Fibroblast of villous mesenchyme (primary cell): ENCODE measurements around the gene RHBDD3. TPM values are rescaled to one million over a fixed set of nuclear protein-coding genes. Genes with fewer than 3 reads are reported as not detected.

Experiments
- DNase-seq: peaks from one replicate; pipeline ENCODE4 v3.0.0-alpha.2; 2010; ENCODE audit warnings: low read depth
- H3K4me3 ChIP-seq: 2 replicates; pipeline ENCODE4 v1.5.1; 2011; ENCODE audit warnings: low read depth, mild to moderate bottlenecking, low read length
- total RNA-seq: library from RNA; depleted of rRNA; stranded (reverse); fragments of >200 nt; gene quantifications from 2 replicates; pipeline ENCODE4 v1.2.3, GENCODE V29; 2012
- TF ChIP-seq, protein P1 (sequence below): IDR thresholded peaks from 2 replicates; pipeline ENCODE4 v1.5.1; 2012; ENCODE audit warnings: low read depth, mild to moderate bottlenecking, low read length; ENCODE audit not compliant: insufficient read depth

RHBDD3 gene
- total RNA-seq, 1 donor: 22.9 TPM

DNA sequence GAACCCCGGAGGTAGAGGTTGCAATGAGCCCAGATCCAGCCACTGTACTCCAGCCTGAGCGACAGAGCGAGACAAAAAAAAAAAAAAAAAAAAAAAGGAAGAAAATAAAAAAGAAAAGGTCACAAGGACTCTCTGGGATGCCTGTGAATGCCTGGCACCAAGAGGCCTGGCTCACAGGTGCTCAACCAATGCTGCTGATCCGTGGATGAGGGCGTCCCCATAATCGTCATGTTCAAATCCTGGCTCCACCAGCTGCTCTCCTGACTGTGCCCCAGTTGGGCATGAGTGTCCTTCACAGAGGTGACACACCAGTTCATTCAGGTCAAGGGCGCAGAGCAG lies 38.0 kb upstream of the RHBDD3 start:
- no peak for DNase-seq
- TF ChIP-seq, protein P1, sequence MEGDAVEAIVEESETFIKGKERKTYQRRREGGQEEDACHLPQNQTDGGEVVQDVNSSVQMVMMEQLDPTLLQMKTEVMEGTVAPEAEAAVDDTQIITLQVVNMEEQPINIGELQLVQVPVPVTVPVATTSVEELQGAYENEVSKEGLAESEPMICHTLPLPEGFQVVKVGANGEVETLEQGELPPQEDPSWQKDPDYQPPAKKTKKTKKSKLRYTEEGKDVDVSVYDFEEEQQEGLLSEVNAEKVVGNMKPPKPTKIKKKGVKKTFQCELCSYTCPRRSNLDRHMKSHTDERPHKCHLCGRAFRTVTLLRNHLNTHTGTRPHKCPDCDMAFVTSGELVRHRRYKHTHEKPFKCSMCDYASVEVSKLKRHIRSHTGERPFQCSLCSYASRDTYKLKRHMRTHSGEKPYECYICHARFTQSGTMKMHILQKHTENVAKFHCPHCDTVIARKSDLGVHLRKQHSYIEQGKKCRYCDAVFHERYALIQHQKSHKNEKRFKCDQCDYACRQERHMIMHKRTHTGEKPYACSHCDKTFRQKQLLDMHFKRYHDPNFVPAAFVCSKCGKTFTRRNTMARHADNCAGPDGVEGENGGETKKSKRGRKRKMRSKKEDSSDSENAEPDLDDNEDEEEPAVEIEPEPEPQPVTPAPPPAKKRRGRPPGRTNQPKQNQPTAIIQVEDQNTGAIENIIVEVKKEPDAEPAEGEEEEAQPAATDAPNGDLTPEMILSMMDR: no peak
- H3K4me3 ChIP-seq: peak overlapping the region; percentile 81

DNA sequence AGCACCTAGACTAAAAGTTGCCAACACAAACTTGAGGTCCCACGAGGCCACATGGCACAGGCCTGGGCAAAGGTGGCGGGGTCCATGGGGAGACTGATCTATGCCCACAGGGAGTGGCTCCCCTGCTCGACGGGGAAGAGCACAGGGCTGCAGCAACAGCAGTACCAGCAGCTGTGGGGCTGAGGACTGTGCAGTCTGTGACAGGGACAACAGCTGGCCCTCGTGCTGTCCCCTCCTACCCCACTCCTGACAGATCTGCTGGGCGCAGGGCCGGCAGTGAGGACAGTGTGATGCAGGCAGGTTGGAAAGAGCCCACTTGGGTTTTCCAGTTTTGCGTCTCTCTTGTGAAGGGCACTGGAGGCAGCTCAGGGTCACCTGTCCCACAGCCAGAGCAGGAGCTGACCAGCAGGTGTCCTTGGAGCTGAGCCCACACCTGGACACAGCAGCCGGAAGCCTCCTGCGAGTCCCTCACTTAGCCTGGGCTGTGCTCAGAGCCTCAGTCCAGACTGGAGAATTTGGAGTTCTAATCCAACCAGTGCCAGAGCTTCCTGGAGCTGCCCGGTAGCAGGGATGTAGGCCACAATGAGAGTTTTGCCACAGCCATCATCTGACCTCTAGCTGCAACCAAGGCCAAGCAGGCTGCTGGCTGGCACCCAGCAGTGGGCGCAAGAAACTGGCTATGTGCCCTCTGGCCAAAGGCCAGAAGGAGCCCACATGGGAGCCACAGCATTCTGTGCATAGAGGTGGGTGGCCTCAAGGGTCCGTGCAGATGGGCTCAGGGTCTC lies 35.1 kb upstream of the RHBDD3 start:
- no peak for DNase-seq
- H3K4me3 ChIP-seq: no peak overlapping the region
- TF ChIP-seq, protein P1: no peak

DNA sequence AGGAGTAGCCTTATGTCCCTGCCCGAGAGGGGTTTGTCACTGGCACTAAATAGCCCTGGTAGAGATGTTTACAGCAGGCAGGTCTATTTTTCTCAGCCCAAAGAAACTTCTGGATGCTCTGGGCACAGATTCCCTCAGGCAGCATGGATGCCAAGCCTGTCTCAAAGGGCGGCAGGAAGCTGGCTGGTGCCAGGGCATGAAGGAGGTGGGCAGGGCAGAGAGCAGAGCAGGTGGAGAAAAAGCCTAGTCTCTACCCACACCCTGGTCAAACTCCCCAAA lies 34.6 kb upstream of the RHBDD3 start:
- no peak for DNase-seq
- no peak overlapping the region for H3K4me3 ChIP-seq
- TF ChIP-seq, protein P1: no peak

DNA sequence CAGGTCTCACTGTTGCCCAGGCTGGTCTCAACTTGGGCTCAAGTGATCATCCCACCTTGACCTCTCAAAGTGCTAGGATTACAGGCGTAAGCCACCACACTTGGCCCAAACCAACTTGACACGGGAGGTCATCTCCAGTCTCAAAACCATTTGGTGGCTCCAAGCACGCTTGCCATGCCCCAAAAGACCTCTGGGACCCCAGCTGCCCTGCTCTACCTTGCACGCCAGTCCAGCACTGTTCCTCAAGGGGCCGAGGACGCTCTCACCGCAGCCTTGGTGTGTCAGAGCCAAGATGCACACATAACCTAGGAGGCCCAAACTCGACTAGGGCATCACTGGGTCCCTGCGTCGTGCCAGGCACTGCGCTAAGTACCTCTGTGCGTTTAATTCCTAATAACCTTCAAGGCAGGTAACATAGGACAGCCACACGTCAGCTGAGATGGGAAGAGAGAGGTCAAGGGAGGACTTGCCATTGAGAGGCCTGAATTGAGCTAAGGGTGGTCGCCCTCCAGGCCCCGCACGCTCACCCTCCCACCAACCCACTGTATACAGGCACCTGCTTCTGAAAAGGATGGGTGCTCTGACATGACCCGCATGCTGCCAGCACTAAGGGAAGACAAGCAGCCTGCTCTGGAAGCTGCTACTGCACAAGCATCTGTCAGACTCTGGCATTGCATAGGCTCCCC lies 34.1 kb upstream of the RHBDD3 start:
- TF ChIP-seq, protein P1: no peak
- no peak for DNase-seq
- H3K4me3 ChIP-seq: no peak overlapping the region

DNA sequence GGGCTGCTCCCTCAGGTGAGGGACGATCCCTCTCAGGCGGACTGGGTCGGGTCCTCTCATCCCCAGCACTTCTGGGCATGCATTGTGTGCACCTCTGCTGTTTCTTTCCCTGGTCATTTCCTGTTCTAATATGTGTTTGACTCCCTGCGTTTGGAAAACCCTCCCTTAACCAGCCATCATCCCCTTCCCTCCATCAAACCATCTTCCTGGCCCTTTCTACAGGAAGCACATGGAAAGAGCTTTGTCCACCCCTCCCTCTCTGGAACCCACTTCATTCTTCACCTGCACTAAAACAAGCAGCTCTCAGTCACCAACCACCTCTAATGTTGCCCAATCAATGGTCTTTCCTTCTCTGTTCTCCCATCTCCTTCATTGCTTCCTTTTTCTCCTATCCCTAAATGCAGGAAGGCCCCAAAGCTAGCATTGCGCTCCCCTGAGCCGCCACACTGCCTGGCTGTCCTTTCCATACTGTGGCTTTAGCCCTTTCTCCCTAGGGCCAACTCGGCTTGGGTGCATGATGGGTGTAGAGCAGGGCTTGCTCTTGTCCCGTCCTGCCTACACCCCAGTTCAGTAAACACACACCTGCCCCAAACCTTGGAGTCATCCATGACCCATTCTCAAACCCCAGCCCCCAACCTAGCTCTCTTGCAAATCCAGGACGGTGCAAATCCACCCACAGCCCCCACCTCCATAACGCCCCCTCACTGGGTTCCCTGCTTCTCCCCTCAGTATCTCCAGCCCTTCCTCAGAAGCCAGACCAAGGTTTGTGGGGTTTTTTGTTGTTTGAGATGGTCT lies 33.2 kb upstream of the RHBDD3 start:
- TF ChIP-seq, protein P1: no peak
- H3K4me3 ChIP-seq: no peak overlapping the region
- DNase-seq: no peak

DNA sequence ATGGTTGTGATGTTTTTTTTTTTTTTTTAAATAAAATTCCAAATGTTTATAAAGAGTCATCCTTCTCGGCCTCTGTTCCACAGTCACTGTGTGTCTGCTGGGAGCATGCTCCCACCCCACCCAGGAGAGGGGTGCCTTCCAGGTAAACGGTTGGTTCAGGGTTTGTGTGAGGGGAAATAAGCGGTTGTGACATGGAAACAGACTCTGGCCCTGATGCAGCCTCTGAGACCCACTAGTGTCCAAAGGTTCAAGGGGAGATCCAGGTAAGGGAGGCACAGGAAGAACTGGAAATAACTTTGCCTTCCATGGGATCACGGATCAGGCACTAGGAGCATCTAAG lies 32.7 kb upstream of the RHBDD3 start:
- H3K4me3 ChIP-seq: no peak overlapping the region
- DNase-seq: no peak
- TF ChIP-seq, protein P1: no peak
